GM12878 (cell line): ENCODE results near the gene MDM4. TPM values are rescaled to one million over a fixed set of nuclear protein-coding genes. Genes with fewer than 3 reads are reported as not detected.

Source experiments
- ATAC-seq: fragments of 200-7000 bp; cut with Tn5 transposase; 3 replicates; pipeline ENCODE4 v1.9.1; 2020; ENCODE audit warnings: mild to moderate bottlenecking, moderate library complexity
- BruUV-seq: library from RNA; stranded (reverse); fragments of 400-500 nt; replicated peaks from 2 replicates; lab custom pipeline; 2021; lab: Mats Ljungman, UMichigan
- CTCF ChIA-PET: fragments of 300-600 bp; sonication (Branson Sonifier 250); formaldehyde crosslinking; extraction: SDS; loops from one replicate; lab custom pipeline; 2021; ENCODE audit warnings: inconsistent platforms; lab: Yijun Ruan, JAX
- POLR2A ChIA-PET: fragments of 350-600 bp; formaldehyde crosslinking; extraction: SDS; loops from one replicate; lab custom pipeline; 2021; ENCODE audit warnings: inconsistent platforms; lab: Charles Lee
- RAD21 ChIA-PET: fragments of 300-600 bp; sonication (Branson Sonifier 250); formaldehyde crosslinking; loops from one replicate; lab custom pipeline; 2023; ENCODE audit warnings: antibody characterized with exemption; ENCODE audit not compliant: unreplicated experiment; lab: Charles Lee
- SMC1A ChIA-PET: fragments of 300-600 bp; sonication (Branson Sonifier 250); formaldehyde crosslinking; loops from one replicate; lab custom pipeline; 2023; ENCODE audit not compliant: unreplicated experiment, uncharacterized antibody; lab: Charles Lee
- DNase-seq: peaks from one replicate; pipeline ENCODE4 v3.0.0-alpha.2; 2011; ENCODE audit warnings: low read depth, low spot score
- FAIRE-seq: peaks from 3 replicates; lab custom pipeline; 2011; peaks lifted over from hg19 to GRCh38; lab: Jason Lieb, UNC
- H2AFZ ChIP-seq: 2 replicates; pipeline ENCODE4 v1.6.0; 2011; ENCODE audit warnings: low read depth, low read length, control low read depth; ENCODE audit not compliant: control insufficient read depth
- H3K27ac ChIP-seq: 2 replicates; pipeline ENCODE4 v1.5.1; 2011; ENCODE audit warnings: control low read depth; ENCODE audit not compliant: control insufficient read depth, insufficient read depth
- H3K27me3 ChIP-seq, 2 experiments: replicated peaks in 1 of 2; 2 replicates each; pipeline versions ENCODE4 v1.6.0 to v1.6.1; 2011; ENCODE audit warnings: low read length in 1 of 2; ENCODE audit not compliant: control insufficient read depth in 2 of 2, insufficient read depth in 2 of 2
- H3K36me3 ChIP-seq, 2 experiments: 2 replicates each; pipeline ENCODE4 v1.5.1; 2011; ENCODE audit warnings: low read length in 1 of 2; ENCODE audit not compliant: control insufficient read depth in 2 of 2, insufficient read depth in 2 of 2
- H3K4me1 ChIP-seq: 2 replicates; pipeline ENCODE4 v1.6.1; 2011; ENCODE audit warnings: mild to moderate bottlenecking, low read length, moderate library complexity, mixed read lengths; ENCODE audit not compliant: control insufficient read depth, insufficient read depth
- H3K4me2 ChIP-seq: 2 replicates; pipeline ENCODE4 v1.6.0; 2011; ENCODE audit warnings: control low read depth; ENCODE audit not compliant: control insufficient read depth, insufficient read depth
- H3K4me3 ChIP-seq: fragments of 200-600 bp; sonication (generic); 2 replicates; pipeline ENCODE4 v1.5.1; 2016
- H3K79me2 ChIP-seq: 2 replicates; pipeline ENCODE4 v1.6.0; 2011; ENCODE audit warnings: low read length; ENCODE audit not compliant: control insufficient read depth, insufficient read depth
- H3K9ac ChIP-seq: 2 replicates; pipeline ENCODE4 v1.8.0; 2011; ENCODE audit warnings: low read length, control low read depth, mixed read lengths; ENCODE audit not compliant: control insufficient read depth, insufficient read depth
- H3K9me3 ChIP-seq: replicated peaks from 3 replicates; pipeline ENCODE4 v1.5.1; 2011; ENCODE audit warnings: mild to moderate bottlenecking, low read length; ENCODE audit not compliant: control insufficient read depth, insufficient read depth
- H4K20me1 ChIP-seq: 2 replicates; pipeline ENCODE4 v1.6.0; 2011; ENCODE audit not compliant: control insufficient read depth, insufficient read depth
- CREM ChIP-seq: IDR thresholded peaks from 2 replicates; pipeline ENCODE4 v1.6.1; 2014; ENCODE audit warnings: antibody characterized with exemption, low read depth
- KLF5 ChIP-seq: fragments of 450-650 bp; IDR thresholded peaks from 2 replicates; pipeline ENCODE4 v1.6.1; 2014; ENCODE audit warnings: mild to moderate bottlenecking; ENCODE audit not compliant: partially characterized antibody
- MAX ChIP-seq: IDR thresholded peaks from 2 replicates; pipeline ENCODE4 v1.6.1; 2012; ENCODE audit warnings: low read depth, low read length, improper control_type of control experiment
- MEF2A ChIP-seq: IDR thresholded peaks from 2 replicates; pipeline ENCODE4 v1.6.1; 2011; ENCODE audit warnings: low read depth, mild to moderate bottlenecking, low read length, moderate library complexity; ENCODE audit not compliant: insufficient read depth
- NFXL1 ChIP-seq: fragments of 450-650 bp; IDR thresholded peaks from 2 replicates; pipeline ENCODE4 v1.6.1; 2017; ENCODE audit warnings: antibody characterized with exemption, mild to moderate bottlenecking, borderline replicate concordance
- RUNX3 ChIP-seq: IDR thresholded peaks from 2 replicates; pipeline ENCODE4 v1.6.1; 2012; ENCODE audit warnings: low read length, inconsistent platforms
- SIN3A ChIP-seq: IDR thresholded peaks from 2 replicates; pipeline ENCODE4 v1.6.1; 2012; ENCODE audit warnings: low read depth, low read length, improper control_type of control experiment
- ZBTB40 ChIP-seq: fragments of 450-650 bp; IDR thresholded peaks from 2 replicates; pipeline ENCODE4 v1.6.1; 2016; ENCODE audit warnings: mild to moderate bottlenecking, moderate library complexity, borderline replicate concordance
- WGBS: methylation state at CpG from one replicate; pipeline ENCODE4 v1.1.6; 2016; ENCODE audit warnings: low lambda C conversion rate; ENCODE audit not compliant: insufficient replicate concordance, insufficient coverage; ENCODE audit errors: missing lambda C conversion rate; 5-methylcytosine and 5-hydroxymethylcytosine counted together
- in situ Hi-C: fragments of 300-500 bp; cut with MboI; formaldehyde crosslinking; loops from 9 replicates; pipeline ENCODE4 v1.14.3; 2018; ENCODE audit warnings: mixed read lengths
- intact Hi-C: fragments of 100-400 bp; cut with micrococcal nuclease; formaldehyde crosslinking; loops from one replicate; pipeline ENCODE4 v1.14.2; 2022; ENCODE audit not compliant: unreplicated experiment
- polyA plus RNA-seq, 11 experiments: library from polyadenylated mRNA; depleted of rRNA in 4 of 11; unstranded in 6 of 11; stranded (reverse) in 5 of 11; fragments of >200 nt; fragmentation: Nextera tagmentation in 4 of 11; fragmentation: Illumina TruSeq in 1 of 11; extraction: Ambion mirVana in 4 of 11; extraction: Trizol in 1 of 11; gene quantifications; 1 replicate in 1 of 11; 2 replicates in 10 of 11; pipeline versions ENCODE4 v1.2.1 to v1.2.3, GENCODE V29; 2011 to 2016; ENCODE audit warnings: inconsistent platforms in 2 of 11, missing spikeins in 2 of 11, low read depth in 1 of 11
- total RNA-seq, 4 experiments: library from RNA; depleted of rRNA in 3 of 4; stranded (reverse); fragments of >200 nt in 3 of 4; fragmentation: Illumina TruSeq in 1 of 4; extraction: Trizol in 1 of 4; gene quantifications; 2 replicates each; pipeline versions ENCODE4 v1.2.1 to v1.2.3, GENCODE V29; 2013 to 2021

Gene MDM4
- total and polyA plus RNA-seq, 10 of the 15 experiments (the other 5 are each of a cell fraction or from before 2014, with no cell fraction given): 2.5 to 74.4 (median 22.7) TPM

GRCh38 chr1:204478921-204479320 lies 37.3 kb upstream of the MDM4 start:
- no peak overlapping the region for H2AFZ ChIP-seq
- H3K4me1 ChIP-seq: peaks cover 45% of the 10 kb centered on the region
- no peak for ATAC-seq
- H4K20me1 ChIP-seq: 0 out of 2 replicates have a peak, but pooled peaks cover 2% of the 10 kb centered on the region
- 25% methylated on average over 2 of the region's 2 CpGs for WGBS
- H3K79me2 ChIP-seq: peaks cover 19% of the 10 kb centered on the region
- H3K4me3 ChIP-seq: no peak overlapping the region
- SMC1A ChIA-PET: interaction anchor here (0.8 to 18.3 kb wide), 12 partner anchors 9 to 324 kb away, joined by 3 to 408 read pairs (median 5); partner anchors contain the start of gene PIK3C2B
- intact Hi-C loops: no loop called here
- H3K36me3 ChIP-seq: peaks cover 0 to 4% of the 10 kb centered on the region in 2 experiments; a peak in 1 of 4 replicates
- BruUV-seq: no TSS peak
- H3K4me2 ChIP-seq: no peak overlapping the region
- in situ Hi-C loops: no loop called here
- H3K27ac ChIP-seq: no peak overlapping the region
- CTCF ChIA-PET: interaction anchor here (0.8 to 39.0 kb wide), 7 partner anchors 9 to 328 kb away, joined by 4 to 2021 read pairs (median 10); partner anchors contain the start of genes MDM4 and PIK3C2B
- POLR2A ChIA-PET: interaction anchor here (1.5 to 5.8 kb wide), 6 partner anchors 9 to 38 kb away, joined by 4 to 81 read pairs (median 12); partner anchors contain the start of genes MDM4 and PIK3C2B
- RAD21 ChIA-PET: interaction anchor here (0.5 to 12.9 kb wide), 10 partner anchors 9 to 328 kb away, joined by 3 to 267 read pairs (median 7); partner anchors contain the start of gene PIK3C2B
- no peak for FAIRE-seq
- no peak overlapping the region for H3K9ac ChIP-seq
- 0 out of 2 replicates have a peak, but pooled peaks have one; percentile 9 for TF ChIP-seq RUNX3
- TF ChIP-seq MEF2A: no peak
- no peak for TF ChIP-seq KLF5
- no peaks in the 10 kb centered on the region for H3K9me3 ChIP-seq
- no peaks in the 10 kb centered on the region for H3K27me3 ChIP-seq
- DNase-seq: no peak

GRCh38 chr1:204479387-204480136 lies 36.6 kb upstream of the MDM4 start:
- Histone ChIP-seq H3K27ac (no peak overlapping the region), H2AFZ (no peak overlapping the region), H3K9me3 (no peaks in the 10 kb centered on the region), H3K9ac (no peak overlapping the region), H3K27me3 (no peaks in the 10 kb centered on the region), H3K4me1 (peaks cover 45% of the 10 kb centered on the region), H3K79me2 (peaks cover 19% of the 10 kb centered on the region), H4K20me1 (0 out of 2 replicates have a peak, but pooled peaks cover 2% of the 10 kb centered on the region), H3K36me3 (peaks cover 0 to 4% of the 10 kb centered on the region in 2 experiments; a peak in 1 of 4 replicates), H3K4me3 (no peak overlapping the region), H3K4me2 (peak overlapping the region; percentile 86)
- RAD21 ChIA-PET: interaction anchor here (0.7 to 12.9 kb wide), 8 partner anchors 9 to 327 kb away, joined by 3 to 267 read pairs (median 24); partner anchors contain the start of gene PIK3C2B
- in situ Hi-C loops (no loop called here), intact Hi-C loops (no loop called here)
- no peak for ATAC-seq
- no peak for FAIRE-seq
- 64% methylated on average over 13 of the region's 13 CpGs for WGBS
- no peak for DNase-seq
- BruUV-seq: no TSS peak
- CTCF ChIA-PET: interaction anchor here (0.6 to 39.0 kb wide), 8 partner anchors 8 to 1000 kb away, joined by 3 to 2021 read pairs (median 8); partner anchors contain the start of genes MDM4 and PIK3C2B
- POLR2A ChIA-PET: interaction anchor here (0.7 to 5.8 kb wide), 10 partner anchors 8 to 37 kb away, joined by 3 to 81 read pairs (median 8); partner anchors contain the start of genes MDM4 and PIK3C2B
- SMC1A ChIA-PET: interaction anchor here (1.0 to 18.3 kb wide), 12 partner anchors 8 to 323 kb away, joined by 3 to 408 read pairs (median 6); partner anchors contain the start of genes MDM4 and PIK3C2B
- TF ChIP-seq CREM (no peak), MAX (no peak), ZBTB40 (no peak), RUNX3 (peak; percentile 2; the same call in 1 of the 2 replicates), SIN3A (no peak), NFXL1 (0 out of 2 replicates have a peak, but pooled peaks have one; percentile 15)
